Neutrophil (primary cell): ENCODE results near the gene CEP131.

Source experiments
- H3K27ac ChIP-seq: fragments of 200-600 bp; sonication (generic); 2 replicates; pipeline ENCODE4 v1.5.1; 2016; ENCODE audit warnings: mild to moderate bottlenecking, moderate library complexity
- H3K27me3 ChIP-seq: fragments of 200-600 bp; sonication (generic); 2 replicates; pipeline ENCODE4 v1.6.0; 2016; ENCODE audit warnings: mild to moderate bottlenecking
- H3K36me3 ChIP-seq: fragments of 200-600 bp; sonication (generic); 2 replicates; pipeline ENCODE4 v1.5.1; 2017
- H3K4me1 ChIP-seq, 2 experiments: fragments of 200-600 bp in 1 of 2; sonication (generic) in 1 of 2; 1 replicate in 1 of 2; 2 replicates in 1 of 2; pipeline versions ENCODE4 v1.5.1 to v1.6.1; 2013 to 2016; ENCODE audit warnings: low read depth in 1 of 2, low read length in 1 of 2, mild to moderate bottlenecking in 1 of 2, moderate library complexity in 1 of 2; ENCODE audit not compliant: control insufficient read depth in 1 of 2, insufficient read depth in 1 of 2
- H3K4me3 ChIP-seq, 2 experiments: fragments of 200-600 bp in 1 of 2; sonication (generic) in 1 of 2; 1 replicate in 1 of 2; 2 replicates in 1 of 2; pipeline ENCODE4 v1.5.1; 2013 to 2016; ENCODE audit warnings: low read depth in 1 of 2, low read length in 1 of 2, mild to moderate bottlenecking in 1 of 2, moderate library complexity in 1 of 2
- H3K9me3 ChIP-seq: fragments of 200-600 bp; sonication (generic); 2 replicates; pipeline ENCODE4 v1.5.1; 2016
- CTCF ChIP-seq: fragments of 200-600 bp; sonication (generic); IDR thresholded peaks from 2 replicates; pipeline ENCODE4 v1.5.1; 2016; ENCODE audit warnings: antibody characterized with exemption

The CEP131 gene

GRCh38 chr17:81163703-81164370 is 58.9 kb downstream of the CEP131 start:
- Histone ChIP-seq H3K36me3 (no peaks in the 10 kb centered on the region), H3K27ac (no peak overlapping the region), H3K4me3 (no peak overlapping the region), H3K9me3 (no peaks in the 10 kb centered on the region), H3K4me1 (peaks cover 24 to 28% of the 10 kb centered on the region in 2 experiments), H3K27me3 (peaks cover 54% of the 10 kb centered on the region)
- TF ChIP-seq CTCF = no peak

DNA sequence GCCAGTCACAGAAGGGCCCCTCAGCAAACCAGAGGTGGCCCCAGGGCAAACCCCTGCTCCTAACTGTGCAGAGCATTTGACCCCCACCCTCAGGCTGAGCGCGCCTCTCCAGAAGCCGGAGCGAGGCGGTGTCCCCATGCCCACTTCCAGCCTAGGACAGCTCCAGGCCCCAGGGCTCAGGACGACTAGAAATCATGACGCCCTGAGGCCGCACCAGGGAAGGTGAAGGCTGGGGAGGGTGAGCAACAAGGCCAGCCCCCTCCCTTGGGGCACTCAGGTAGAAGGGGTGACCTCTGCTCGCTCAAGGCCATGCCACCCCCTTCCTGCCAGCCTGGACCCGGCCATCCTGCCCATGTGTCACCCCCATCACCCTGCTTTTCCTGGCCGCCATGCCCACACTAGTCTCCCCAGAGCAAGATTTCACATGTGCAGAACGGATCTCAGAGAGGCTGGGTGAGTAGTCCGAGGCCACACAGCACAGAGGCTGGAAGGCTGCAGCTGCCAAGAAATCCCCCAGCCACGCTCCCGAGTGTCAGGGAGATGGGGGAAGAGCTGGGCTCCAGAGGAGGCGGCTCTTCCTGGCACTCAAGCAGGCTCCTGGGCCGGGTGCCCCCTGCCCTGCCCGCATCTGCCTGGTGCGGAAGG is 59.6 kb downstream of the CEP131 start:
- H3K27me3 ChIP-seq = peaks cover 51% of the 10 kb centered on the region
- H3K36me3 ChIP-seq = peaks cover 3% of the 10 kb centered on the region
- no peaks in the 10 kb centered on the region for H3K9me3 ChIP-seq
- no peak for TF ChIP-seq CTCF
- no peak overlapping the region for H3K4me3 ChIP-seq
- H3K4me1 ChIP-seq = peaks cover 31 to 35% of the 10 kb centered on the region in 2 experiments
- H3K27ac ChIP-seq = no peak overlapping the region

- no peak for TF ChIP-seq CTCF
- peaks cover 44% of the 10 kb centered on the region for H3K27me3 ChIP-seq
- peaks cover 36 to 42% of the 10 kb centered on the region in 2 experiments for H3K4me1 ChIP-seq
- H3K4me3 ChIP-seq = no peak overlapping the region
- H3K27ac ChIP-seq = no peak overlapping the region
- peaks cover 8% of the 10 kb centered on the region for H3K36me3 ChIP-seq
- no peaks in the 10 kb centered on the region for H3K9me3 ChIP-seq
Measured at GRCh38 chr17:81162491-81162890, 60.3 kb downstream of the CEP131 start.

- Histone ChIP-seq H3K4me1 (peaks cover 38 to 47% of the 10 kb centered on the region in 2 experiments), H3K27ac (no peak overlapping the region), H3K9me3 (no peaks in the 10 kb centered on the region), H3K36me3 (peaks cover 8% of the 10 kb centered on the region), H3K4me3 (no peak overlapping the region), H3K27me3 (peaks cover 39% of the 10 kb centered on the region)
- no peak for TF ChIP-seq CTCF
Measured at GRCh38 chr17:81161972-81162371, 60.8 kb downstream of the CEP131 start.

GRCh38 chr17:81161536-81161935 is 61.2 kb downstream of the CEP131 start:
- H3K4me1 ChIP-seq = peaks cover 38 to 49% of the 10 kb centered on the region in 2 experiments
- peaks cover 35% of the 10 kb centered on the region for H3K27me3 ChIP-seq
- TF ChIP-seq CTCF = no peak
- no peaks in the 10 kb centered on the region for H3K9me3 ChIP-seq
- H3K36me3 ChIP-seq = peaks cover 8% of the 10 kb centered on the region
- H3K4me3 ChIP-seq = no peak overlapping the region
- H3K27ac ChIP-seq = peak overlapping the region; percentile 96
